Esophagus muscularis mucosa (tissue), 3 donors: ENCODE data around the gene MAD1L1.

ENCODE experiments used
- POLR2A ChIP-seq: fragments of 450-650 bp; IDR thresholded peaks from one replicate; pipeline ENCODE4 v1.6.1; 2017; ENCODE audit warnings: antibody characterized with exemption, moderate library complexity, mild to moderate bottlenecking, low read depth
- TF ChIP-seq, protein P1 (sequence below), 3 experiments: fragments of 200-600 bp in 2 of 3; fragments of 450-650 bp in 1 of 3; sonication (generic) in 2 of 3; IDR thresholded peaks; one replicate each; pipeline ENCODE4 v1.5.1; 2017 to 2019; ENCODE audit warnings: antibody characterized with exemption in 3 of 3, mild to moderate bottlenecking in 2 of 3, moderate library complexity in 1 of 3

DNA sequence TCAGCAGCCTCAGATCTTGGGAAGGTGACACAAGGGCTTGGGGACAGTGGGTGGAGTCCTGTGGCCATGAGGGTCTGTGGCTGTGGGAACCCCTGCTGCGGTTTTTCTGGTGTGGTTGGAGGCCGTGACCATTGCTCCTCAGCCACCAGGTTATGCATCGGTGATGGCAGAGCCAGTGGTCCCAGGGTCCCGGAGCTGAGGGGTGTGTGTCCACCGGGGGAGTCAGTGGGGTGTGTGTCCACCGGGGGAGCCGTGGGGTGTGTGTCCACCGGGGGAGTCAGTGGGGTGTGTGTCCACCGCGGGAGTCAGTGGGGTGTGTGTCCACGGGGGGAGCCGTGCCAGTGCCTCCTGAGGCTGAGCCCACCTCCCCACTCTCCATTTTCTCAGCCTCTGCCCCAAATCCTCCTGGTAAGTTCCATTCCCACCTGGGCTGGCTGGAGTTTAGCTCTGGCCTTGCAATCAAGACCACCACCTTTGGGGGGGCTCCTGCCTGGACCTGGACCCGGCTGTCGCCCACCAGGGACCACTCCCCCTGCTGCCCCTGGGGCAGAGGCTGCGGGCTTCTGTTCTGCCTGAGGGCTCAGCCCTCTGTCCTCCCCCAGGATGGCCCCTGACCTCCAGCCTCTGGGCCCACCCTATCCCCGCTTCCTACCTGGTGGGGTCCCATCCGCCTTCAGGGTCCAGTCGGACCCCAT, 419.2 kb downstream of the MAD1L1 start:
- TF ChIP-seq, protein P1, sequence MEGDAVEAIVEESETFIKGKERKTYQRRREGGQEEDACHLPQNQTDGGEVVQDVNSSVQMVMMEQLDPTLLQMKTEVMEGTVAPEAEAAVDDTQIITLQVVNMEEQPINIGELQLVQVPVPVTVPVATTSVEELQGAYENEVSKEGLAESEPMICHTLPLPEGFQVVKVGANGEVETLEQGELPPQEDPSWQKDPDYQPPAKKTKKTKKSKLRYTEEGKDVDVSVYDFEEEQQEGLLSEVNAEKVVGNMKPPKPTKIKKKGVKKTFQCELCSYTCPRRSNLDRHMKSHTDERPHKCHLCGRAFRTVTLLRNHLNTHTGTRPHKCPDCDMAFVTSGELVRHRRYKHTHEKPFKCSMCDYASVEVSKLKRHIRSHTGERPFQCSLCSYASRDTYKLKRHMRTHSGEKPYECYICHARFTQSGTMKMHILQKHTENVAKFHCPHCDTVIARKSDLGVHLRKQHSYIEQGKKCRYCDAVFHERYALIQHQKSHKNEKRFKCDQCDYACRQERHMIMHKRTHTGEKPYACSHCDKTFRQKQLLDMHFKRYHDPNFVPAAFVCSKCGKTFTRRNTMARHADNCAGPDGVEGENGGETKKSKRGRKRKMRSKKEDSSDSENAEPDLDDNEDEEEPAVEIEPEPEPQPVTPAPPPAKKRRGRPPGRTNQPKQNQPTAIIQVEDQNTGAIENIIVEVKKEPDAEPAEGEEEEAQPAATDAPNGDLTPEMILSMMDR (IDR thresholded peaks at IDR 0.05), result no peak
- no peak for TF ChIP-seq POLR2A
